22Rv1 (cell line): ENCODE measurements around the gene KLK3.

Experiments
- CTCF ChIP-seq: fragments of 450-650 bp; IDR thresholded peaks from 2 replicates; pipeline ENCODE4 v1.5.1; 2017; ENCODE audit warnings: mild to moderate bottlenecking
- ZFX ChIP-seq: fragments of 450-650 bp; IDR thresholded peaks from 2 replicates; pipeline ENCODE4 v1.6.1; 2017; ENCODE audit warnings: antibody characterized with exemption, borderline replicate concordance

- TF ChIP-seq CTCF (no peak), ZFX (no peak)
Observed at GRCh38 chr19:50902640-50903039, 47.9 kb downstream of the KLK3 start.
